CD4-positive, alpha-beta T cell treated with Interleukin-4 for 4 hours (primary cell): ENCODE data around the gene WWOX.

Experiments
- DNase-seq: peaks from one replicate; pipeline ENCODE4 v3.0.0-alpha.2; 2020

The WWOX gene

DNA sequence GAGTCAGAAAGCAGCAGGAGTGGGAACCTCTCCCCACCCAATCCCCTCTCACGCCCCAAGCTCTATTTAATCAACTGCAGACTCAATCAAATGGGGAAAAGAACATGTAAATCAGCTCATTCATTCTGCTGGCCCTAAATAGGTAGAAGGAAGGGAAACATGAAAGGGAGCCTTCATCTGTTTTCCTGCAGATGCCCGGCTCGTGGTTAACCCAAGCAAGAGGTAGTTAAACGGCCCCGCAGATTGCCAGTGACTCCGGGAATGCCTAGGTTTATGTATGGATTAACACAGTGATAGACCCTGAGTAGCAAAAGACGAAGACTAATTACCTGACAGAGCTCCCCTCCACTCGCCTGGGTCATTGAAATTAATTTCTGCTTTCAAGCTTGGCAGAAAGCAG, 542.0 kb downstream of the WWOX start:
- no peak for DNase-seq

DNA sequence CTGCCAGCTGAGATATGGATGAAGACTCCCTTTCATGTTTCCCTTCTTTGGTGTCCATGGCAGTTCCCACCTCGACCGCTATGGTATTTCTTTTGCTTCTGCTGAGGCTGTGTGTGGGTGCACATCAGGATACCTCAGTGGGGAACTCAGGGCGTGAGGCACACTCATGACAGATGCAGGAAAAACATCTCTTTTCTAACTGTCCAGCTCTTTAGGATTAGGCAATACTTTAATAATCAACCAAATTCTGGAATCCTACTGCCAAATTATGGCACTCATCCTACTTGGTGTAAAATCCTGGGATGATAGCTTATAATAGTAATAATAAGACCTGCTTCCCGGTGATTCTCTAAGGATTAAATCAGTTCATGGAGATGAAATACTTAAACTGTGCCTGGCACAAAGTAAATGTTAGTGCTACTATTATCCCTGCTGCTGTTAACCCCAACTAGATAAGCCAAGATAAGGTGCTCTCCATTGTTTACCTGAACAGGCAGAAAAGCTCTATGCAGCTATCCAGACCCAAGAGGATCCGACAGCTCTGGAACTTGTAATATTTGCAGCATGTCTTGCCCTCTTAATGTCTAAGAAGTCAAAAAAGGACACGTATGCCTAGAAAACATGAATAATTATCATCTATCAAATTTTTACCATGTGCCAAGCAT, 543.3 kb downstream of the WWOX start:
- no peak for DNase-seq

DNA sequence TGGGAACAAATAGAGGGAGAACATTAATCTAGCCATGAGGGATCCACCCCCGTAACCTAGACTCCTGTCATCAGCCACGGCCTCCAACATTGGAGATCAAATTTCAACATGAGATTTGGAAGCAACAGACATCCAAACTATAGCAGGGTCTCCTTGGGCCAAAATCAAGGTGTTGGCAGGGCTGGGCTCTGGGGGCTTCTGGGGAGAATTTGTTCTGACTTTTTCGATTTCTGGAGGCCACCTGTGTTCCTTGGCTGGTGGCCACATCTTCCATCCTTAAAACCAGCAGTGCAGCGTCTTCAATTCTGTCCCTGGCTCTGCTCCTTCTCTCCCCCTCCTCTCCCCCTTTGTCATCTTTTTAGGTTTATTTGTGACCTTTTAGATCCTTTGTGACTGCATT, 546.2 kb downstream of the WWOX start:
- no peak for DNase-seq

DNA sequence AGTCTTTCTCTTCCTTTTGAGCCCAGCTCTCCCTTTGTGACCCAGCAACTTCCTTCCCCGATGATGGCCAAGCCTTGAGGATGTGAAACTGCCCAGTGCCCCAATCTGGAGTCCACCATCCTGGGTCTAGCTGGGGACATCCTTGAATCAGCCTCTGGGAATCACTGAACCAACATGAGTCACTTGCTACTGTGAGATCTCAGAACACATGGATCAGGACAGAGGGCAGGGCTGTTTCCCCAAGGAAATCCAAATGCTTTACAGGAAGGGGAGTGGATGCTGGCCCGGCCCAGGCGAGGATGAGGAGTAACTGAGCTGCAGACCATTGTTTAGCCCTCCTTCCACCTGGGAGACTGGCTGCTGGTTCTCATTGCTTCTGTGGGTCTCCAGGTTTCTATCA, 547.6 kb downstream of the WWOX start:
- DNase-seq: no peak

DNA sequence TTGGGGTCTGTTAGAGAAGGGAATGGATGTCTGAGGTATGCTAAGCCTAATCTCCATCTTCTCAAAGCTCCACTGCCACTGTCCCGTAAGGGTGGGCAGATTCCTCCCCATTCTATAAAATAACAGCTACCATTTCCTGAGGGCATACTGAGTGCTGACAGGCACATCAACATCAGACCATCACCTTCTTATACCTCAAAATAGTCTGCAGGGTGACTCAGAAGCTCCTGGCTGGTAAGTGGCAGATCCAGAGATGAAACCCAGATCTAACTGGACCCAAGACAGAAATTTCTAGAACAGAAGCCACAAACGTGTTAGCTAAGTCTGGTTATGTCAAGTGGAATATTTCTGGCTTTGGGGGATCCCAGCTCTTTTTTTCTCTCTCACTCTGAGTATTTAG, 548.0 kb downstream of the WWOX start:
- no peak for DNase-seq

DNA sequence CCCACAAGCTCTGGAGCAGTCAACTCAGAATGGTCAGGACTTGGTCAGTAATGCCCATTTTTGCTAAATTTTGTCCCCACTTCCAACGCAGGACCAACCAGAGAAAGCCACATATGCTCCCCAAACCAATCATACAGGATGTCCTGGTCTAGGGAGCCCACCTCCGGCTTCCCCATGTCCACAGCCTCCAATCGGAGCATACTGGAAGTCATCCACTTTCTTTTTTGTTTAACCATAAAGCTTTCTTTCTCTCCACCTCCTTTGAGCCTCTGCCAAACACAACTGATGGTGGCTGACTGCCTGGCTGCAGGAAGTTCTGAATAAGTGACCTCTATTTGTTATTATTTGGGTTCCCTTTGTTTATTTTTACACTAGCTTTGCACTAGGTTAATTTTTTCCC, 549.1 kb downstream of the WWOX start:
- no peak for DNase-seq

- no peak for DNase-seq
These were observed 551.1 kb downstream of the WWOX start for GRCh38 chr16:78650339-78651074.

- DNase-seq: no peak
These were observed 555.5 kb downstream of the WWOX start for GRCh38 chr16:78654929-78655328.

GRCh38 chr16:78655331-78656113, 556.1 kb downstream of the WWOX start:
- no peak for DNase-seq

DNA sequence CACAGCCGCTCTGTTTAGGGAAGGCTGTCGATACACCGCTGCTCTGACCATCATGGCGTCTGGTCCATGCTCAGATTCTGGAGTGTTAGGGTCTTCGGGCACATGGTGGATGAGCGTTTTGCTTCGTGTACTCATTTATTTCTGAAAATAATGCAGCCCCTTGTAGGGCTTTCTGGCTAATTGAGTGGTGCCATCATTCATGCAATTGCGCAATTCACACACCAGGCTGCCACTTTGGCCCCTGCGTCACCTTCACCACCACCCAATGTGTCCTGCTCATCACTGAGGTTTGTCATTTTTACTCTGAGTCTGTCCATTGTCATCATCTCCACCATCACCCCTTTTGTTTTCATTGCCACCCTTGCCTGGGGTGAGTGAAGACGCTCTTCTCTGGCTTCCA, 557.4 kb downstream of the WWOX start:
- no peak for DNase-seq

- no peak for DNase-seq
These were observed 559.8 kb downstream of the WWOX start for GRCh38 chr16:78659216-78659615.

DNA sequence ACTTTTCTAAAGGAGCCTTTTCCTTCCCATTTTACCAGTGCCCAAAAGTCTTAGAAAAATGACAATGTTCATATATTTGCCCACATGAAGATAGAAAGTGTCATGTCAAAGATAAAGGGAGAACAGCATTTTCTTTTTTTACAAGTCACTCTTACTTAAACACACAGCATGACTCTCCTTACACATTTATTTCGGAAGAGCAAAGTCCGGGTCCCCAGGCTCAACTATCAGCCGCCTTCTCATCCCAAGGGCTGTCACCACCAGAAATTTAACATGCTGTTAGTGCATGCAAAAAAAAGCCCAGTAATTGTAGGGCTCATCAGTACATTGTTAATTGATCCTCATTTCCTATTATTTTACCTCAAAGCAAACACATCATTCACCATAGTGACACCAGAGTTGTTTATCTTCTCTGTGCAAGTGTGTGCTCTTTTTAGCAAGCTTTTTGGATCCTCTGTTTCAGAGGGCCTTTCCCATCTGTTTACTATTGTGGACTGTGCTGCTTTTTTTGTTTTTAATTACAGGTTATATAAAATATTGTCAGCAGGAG, 560.3 kb downstream of the WWOX start:
- DNase-seq: no peak

DNA sequence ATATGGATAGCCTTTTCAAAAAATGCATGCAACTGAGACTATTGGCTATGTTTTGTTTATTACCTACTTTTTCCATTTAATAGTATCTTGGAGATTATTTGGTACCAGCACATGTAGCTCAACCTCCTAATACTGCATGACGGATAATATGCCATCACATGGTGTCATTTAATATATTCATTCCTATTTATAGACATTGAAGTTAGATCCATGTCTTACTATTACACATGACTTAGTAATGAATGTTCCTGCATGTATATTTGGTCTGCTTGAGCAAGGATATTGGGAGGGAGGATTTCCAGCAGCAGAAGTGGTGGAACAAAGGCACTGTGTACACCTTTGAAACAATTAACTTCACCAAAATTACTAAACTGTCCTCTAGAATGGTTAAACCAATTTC, 561.3 kb downstream of the WWOX start:
- no peak for DNase-seq

DNA sequence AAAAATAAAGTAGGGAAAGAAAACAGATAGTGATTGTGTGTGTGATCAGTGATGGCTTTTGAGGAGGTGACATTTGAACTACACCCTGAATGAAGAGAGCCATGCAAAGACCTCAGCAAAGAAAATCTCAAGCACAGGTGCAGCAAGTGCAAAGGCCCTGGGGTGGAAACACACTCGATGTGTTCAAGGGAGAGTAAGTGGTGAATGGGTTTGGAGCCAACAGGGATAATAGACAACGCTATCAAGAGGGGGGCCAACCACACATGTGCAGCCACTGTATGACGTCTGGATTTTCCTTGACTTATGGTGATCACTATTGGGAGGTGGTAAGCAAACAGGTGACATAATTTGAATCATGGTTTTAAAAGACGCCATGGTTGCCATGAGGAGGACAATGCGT, 564.2 kb downstream of the WWOX start:
- no peak for DNase-seq

DNA sequence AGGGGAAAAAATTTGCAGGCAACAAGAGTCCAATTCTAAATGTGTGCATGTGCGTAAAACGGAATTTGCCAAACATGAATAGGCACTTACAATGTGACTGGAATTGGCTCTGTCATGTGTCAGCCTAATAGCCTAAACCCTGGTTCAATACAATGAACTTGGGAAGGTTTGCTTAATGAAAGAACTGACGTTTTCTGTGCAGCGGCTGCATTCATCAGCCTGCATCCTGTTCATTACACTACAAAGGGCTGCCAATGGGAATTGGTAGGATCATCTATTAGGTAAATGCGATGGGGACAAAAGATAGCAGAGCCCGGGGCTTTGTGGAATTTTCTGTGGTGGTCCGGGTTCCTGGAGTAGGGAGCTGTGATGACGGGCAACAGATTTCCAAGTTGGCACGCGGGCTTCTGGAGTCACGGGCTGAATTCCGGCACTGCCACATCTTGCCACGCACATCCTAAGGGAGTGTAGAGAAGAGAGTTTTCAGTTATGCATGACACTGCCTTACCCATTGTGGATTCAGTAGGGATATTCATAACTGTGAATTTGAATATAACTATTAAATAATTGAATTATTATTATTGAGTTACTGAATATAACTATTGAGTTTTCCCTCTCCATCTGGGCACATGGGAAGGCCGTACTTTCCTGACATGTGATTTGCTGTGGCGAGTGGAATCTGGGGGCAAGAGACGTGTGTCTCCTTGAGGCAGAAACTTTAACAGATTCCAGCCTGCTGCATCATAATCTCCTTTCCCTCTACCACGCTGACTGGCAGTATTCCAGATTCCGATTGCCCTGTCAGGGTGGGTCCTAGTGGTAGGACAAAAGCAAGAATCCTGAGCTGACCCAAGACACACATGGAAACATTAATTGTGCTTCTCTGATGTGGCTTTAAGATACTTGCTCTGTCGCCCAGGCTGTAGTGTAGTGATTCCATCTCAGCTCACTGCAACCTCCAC, 565.6 kb downstream of the WWOX start:
- no peak for DNase-seq

DNA sequence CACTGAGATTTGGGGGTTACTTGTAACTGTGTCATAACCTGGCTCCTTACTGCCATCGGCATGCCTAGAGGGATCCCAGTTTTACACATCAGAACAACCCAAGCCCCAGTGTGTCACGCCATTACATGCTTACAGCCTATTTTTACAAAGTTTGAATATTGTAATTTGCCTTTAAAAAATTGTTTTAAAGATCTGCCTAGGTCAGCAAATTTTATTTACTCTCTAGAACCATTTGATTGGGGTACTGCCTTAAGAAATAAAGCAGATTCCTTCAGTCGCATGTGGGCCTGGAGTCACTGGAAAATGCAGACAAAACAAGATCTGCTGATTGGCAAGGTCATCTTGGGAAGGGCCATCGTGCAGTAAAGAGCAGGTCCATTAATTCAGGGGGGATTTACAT, 566.9 kb downstream of the WWOX start:
- no peak for DNase-seq

DNA sequence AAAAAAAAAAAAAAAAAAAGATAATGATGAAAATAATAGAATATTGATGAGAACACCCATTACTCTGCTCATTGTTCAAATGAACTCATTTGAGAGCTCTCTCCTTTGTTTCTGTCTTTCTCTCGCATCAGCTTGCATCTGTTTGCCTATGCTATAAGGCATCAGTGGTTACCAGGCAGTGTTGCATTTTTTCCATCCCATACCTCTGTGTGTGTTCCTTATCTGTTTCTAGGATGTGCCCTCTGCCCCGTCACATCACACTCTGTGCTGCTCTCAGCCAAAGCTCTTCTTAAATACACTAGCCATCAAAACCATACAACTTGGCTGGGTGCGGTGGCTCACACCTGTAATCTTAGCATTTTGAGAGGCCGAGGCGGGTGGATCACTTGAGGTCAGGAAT, 568.2 kb downstream of the WWOX start:
- no peak for DNase-seq

- DNase-seq: no peak
These were observed 568.9 kb downstream of the WWOX start for GRCh38 chr16:78668393-78668792.

- DNase-seq: no peak
These were observed 570.5 kb downstream of the WWOX start for GRCh38 chr16:78669994-78670393.

- no peak for DNase-seq
These were observed 573.5 kb downstream of the WWOX start for GRCh38 chr16:78672779-78673556.

GRCh38 chr16:78673884-78674283, 574.4 kb downstream of the WWOX start:
- DNase-seq: no peak

DNA sequence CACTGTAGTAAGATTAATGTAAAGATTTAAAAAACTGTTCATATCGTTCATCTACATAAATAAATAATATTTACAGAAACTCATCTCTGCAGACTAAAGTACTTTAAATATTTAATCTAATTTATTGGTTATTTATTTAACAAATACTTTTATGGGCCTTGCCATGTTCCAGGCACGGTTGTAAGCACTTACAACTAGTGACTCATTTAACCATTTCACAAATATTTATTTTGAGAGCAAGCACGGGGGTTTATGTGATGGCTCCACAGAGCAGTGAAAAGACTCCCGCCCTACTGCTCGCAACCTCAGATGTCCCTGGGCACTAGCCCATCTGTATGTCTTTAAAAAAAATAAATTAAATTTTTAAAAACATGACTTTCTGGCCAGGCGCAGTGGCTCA, 575.9 kb downstream of the WWOX start:
- no peak for DNase-seq
